Type B pancreatic cell (in vitro differentiated cells): ENCODE data around the gene GNA14. TPM values are rescaled to one million over a fixed set of nuclear protein-coding genes. Genes with fewer than 3 reads are reported as not detected.

Source experiments
- DNase-seq: peaks from one replicate; pipeline ENCODE4 v3.0.0; 2021; ENCODE audit warnings: mixed read lengths; ENCODE audit not compliant: unreplicated experiment; ENCODE audit errors: extremely low spot score
- H3K27ac Mint-ChIP-seq: 2 replicates; pipeline ENCODE4 v1.8.0; 2021; ENCODE audit warnings: mild to moderate bottlenecking, mixed read lengths
- H3K27me3 Mint-ChIP-seq: 2 replicates; pipeline ENCODE4 v1.8.0; 2021; ENCODE audit warnings: mixed read lengths
- H3K36me3 Mint-ChIP-seq: 2 replicates; pipeline ENCODE4 v1.8.0; 2021; ENCODE audit warnings: mixed read lengths
- H3K4me1 Mint-ChIP-seq: one replicate; pipeline ENCODE4 v1.8.0; 2021; ENCODE audit warnings: mixed read lengths; ENCODE audit not compliant: unreplicated experiment
- H3K4me3 Mint-ChIP-seq: 2 replicates; pipeline ENCODE4 v1.8.0; 2021; ENCODE audit warnings: mild to moderate bottlenecking, mixed read lengths
- H3K9me3 Mint-ChIP-seq: 2 replicates; pipeline ENCODE4 v1.8.0; 2021; ENCODE audit warnings: mixed read lengths
- total RNA-seq: library from RNA; stranded (reverse); gene quantifications from 2 replicates; pipeline ENCODE4 v1.2.1, GENCODE V29; 2021; ENCODE audit warnings: low replicate concordance
- TF ChIP-seq, protein P1 (sequence below): fragments of 200-600 bp; sonication (generic); conservative IDR thresholded peaks from 2 replicates; pipeline ENCODE4 v1.5.0; 2021; ENCODE audit warnings: antibody characterized with exemption, mild to moderate bottlenecking

Gene GNA14
- total RNA-seq, 1 donor from 2014 or later, result not detected

- H3K9me3 Mint-ChIP-seq, result no peaks in the 10 kb centered on the region
- no peaks in the 10 kb centered on the region for H3K27me3 Mint-ChIP-seq
- no peak overlapping the region for H3K4me3 Mint-ChIP-seq
- TF ChIP-seq, protein P1, sequence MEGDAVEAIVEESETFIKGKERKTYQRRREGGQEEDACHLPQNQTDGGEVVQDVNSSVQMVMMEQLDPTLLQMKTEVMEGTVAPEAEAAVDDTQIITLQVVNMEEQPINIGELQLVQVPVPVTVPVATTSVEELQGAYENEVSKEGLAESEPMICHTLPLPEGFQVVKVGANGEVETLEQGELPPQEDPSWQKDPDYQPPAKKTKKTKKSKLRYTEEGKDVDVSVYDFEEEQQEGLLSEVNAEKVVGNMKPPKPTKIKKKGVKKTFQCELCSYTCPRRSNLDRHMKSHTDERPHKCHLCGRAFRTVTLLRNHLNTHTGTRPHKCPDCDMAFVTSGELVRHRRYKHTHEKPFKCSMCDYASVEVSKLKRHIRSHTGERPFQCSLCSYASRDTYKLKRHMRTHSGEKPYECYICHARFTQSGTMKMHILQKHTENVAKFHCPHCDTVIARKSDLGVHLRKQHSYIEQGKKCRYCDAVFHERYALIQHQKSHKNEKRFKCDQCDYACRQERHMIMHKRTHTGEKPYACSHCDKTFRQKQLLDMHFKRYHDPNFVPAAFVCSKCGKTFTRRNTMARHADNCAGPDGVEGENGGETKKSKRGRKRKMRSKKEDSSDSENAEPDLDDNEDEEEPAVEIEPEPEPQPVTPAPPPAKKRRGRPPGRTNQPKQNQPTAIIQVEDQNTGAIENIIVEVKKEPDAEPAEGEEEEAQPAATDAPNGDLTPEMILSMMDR, result no peak
- no peak for DNase-seq
- peaks cover 21% of the 10 kb centered on the region for H3K4me1 Mint-ChIP-seq
- no peak overlapping the region for H3K27ac Mint-ChIP-seq
- no peaks in the 10 kb centered on the region for H3K36me3 Mint-ChIP-seq
These were observed 45.3 kb downstream of the GNA14 start for GRCh38 chr9:77602852-77603251.

- H3K4me1 Mint-ChIP-seq, result peaks cover 22% of the 10 kb centered on the region
- H3K9me3 Mint-ChIP-seq, result no peaks in the 10 kb centered on the region
- TF ChIP-seq, protein P1, result no peak
- no peaks in the 10 kb centered on the region for H3K27me3 Mint-ChIP-seq
- H3K4me3 Mint-ChIP-seq, result no peak overlapping the region
- no peak overlapping the region for H3K27ac Mint-ChIP-seq
- DNase-seq, result no peak
- no peaks in the 10 kb centered on the region for H3K36me3 Mint-ChIP-seq
These were observed 46.5 kb downstream of the GNA14 start for GRCh38 chr9:77601476-77602099.

- Mint-ChIP-seq H3K9me3 (no peaks in the 10 kb centered on the region), H3K4me3 (no peak overlapping the region), H3K27me3 (no peaks in the 10 kb centered on the region), H3K27ac (no peak overlapping the region), H3K36me3 (no peaks in the 10 kb centered on the region), H3K4me1 (peaks cover 20% of the 10 kb centered on the region)
- DNase-seq, result no peak
- TF ChIP-seq, protein P1, result no peak
These were observed 47.3 kb downstream of the GNA14 start for GRCh38 chr9:77600810-77601209.

- Mint-ChIP-seq H3K36me3 (no peaks in the 10 kb centered on the region), H3K27me3 (no peaks in the 10 kb centered on the region), H3K4me1 (peaks cover 20% of the 10 kb centered on the region), H3K4me3 (no peak overlapping the region), H3K9me3 (no peaks in the 10 kb centered on the region), H3K27ac (no peak overlapping the region)
- TF ChIP-seq, protein P1, result no peak
- no peak for DNase-seq
These were observed 48.6 kb downstream of the GNA14 start for GRCh38 chr9:77599492-77599891.

GRCh38 chr9:77598991-77599390, 49.1 kb downstream of the GNA14 start:
- Mint-ChIP-seq H3K4me1 (peaks cover 21% of the 10 kb centered on the region), H3K27ac (no peak overlapping the region), H3K9me3 (no peaks in the 10 kb centered on the region), H3K4me3 (no peak overlapping the region), H3K27me3 (no peaks in the 10 kb centered on the region), H3K36me3 (no peaks in the 10 kb centered on the region)
- TF ChIP-seq, protein P1, result no peak
- no peak for DNase-seq
